Activated CD4-positive, CD25-positive, alpha-beta regulatory T cell treated with anti-CD3 and anti-CD28 coated beads, Interleukin-2, amount 50 U/mL, for 24 hours (primary cell): ENCODE data around the gene ITGB2.

Experiments
- ATAC-seq, 2 donors: fragments of 150-1000 bp; cut with Tn5 transposase; one replicate each; pipeline ENCODE4 v1.10.0; 2021; ENCODE audit warnings: mild to moderate bottlenecking in 1 of 2, moderate library complexity in 1 of 2

The ITGB2 gene

GRCh38 chr21:44845418-44846223, 75.1 kb downstream of the ITGB2 start:
- peak; percentile 68 to 72 for ATAC-seq

- no peak for ATAC-seq
Observed at GRCh38 chr21:44844256-44844655, 76.4 kb downstream of the ITGB2 start.

GRCh38 chr21:44842721-44843445, 77.8 kb downstream of the ITGB2 start:
- no peak for ATAC-seq

GRCh38 chr21:44842087-44842486, 78.6 kb downstream of the ITGB2 start:
- ATAC-seq: no peak

GRCh38 chr21:44840771-44841170, 79.9 kb downstream of the ITGB2 start:
- ATAC-seq: no peak

- ATAC-seq: no peak
Observed at GRCh38 chr21:44838951-44839350, 81.7 kb downstream of the ITGB2 start.

GRCh38 chr21:44838039-44838895, 82.4 kb downstream of the ITGB2 start:
- no peak for ATAC-seq

- ATAC-seq: no peak
Observed at GRCh38 chr21:44837537-44837936, 83.2 kb downstream of the ITGB2 start.

- no peak for ATAC-seq
Observed at GRCh38 chr21:44836666-44837471, 83.8 kb downstream of the ITGB2 start.

GRCh38 chr21:44836349-44836665, 84.4 kb downstream of the ITGB2 start:
- ATAC-seq: no peak
